ENCODE results near the gene BICD2. TPM values are rescaled to one million over a fixed set of nuclear protein-coding genes. Genes with fewer than 3 reads are reported as not detected.

The BICD2 gene
- total and polyA plus RNA-seq, 4 donors = 2.5 to 16.0 (median 11.2) TPM

DNA sequence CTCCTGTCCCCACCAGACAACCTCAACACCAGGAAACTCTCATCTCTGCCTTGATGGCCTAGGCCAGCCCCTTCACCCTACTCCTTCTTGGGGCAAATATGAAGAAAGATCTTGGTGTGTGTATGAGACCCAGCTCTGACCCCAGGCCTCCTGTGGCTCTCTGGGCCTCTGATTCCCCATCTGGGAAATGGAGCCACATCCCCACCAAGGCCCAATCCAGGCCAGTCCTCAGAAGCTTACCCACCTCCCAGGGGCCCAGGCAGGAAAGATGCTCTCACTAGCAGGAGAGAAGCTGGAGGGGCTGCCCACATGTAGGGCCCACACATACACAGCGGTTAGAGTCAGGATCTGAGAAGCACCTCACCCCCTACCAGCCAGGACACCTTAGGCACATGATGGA is 38.9 kb downstream of the BICD2 start:
- TF ChIP-seq, protein P1, sequence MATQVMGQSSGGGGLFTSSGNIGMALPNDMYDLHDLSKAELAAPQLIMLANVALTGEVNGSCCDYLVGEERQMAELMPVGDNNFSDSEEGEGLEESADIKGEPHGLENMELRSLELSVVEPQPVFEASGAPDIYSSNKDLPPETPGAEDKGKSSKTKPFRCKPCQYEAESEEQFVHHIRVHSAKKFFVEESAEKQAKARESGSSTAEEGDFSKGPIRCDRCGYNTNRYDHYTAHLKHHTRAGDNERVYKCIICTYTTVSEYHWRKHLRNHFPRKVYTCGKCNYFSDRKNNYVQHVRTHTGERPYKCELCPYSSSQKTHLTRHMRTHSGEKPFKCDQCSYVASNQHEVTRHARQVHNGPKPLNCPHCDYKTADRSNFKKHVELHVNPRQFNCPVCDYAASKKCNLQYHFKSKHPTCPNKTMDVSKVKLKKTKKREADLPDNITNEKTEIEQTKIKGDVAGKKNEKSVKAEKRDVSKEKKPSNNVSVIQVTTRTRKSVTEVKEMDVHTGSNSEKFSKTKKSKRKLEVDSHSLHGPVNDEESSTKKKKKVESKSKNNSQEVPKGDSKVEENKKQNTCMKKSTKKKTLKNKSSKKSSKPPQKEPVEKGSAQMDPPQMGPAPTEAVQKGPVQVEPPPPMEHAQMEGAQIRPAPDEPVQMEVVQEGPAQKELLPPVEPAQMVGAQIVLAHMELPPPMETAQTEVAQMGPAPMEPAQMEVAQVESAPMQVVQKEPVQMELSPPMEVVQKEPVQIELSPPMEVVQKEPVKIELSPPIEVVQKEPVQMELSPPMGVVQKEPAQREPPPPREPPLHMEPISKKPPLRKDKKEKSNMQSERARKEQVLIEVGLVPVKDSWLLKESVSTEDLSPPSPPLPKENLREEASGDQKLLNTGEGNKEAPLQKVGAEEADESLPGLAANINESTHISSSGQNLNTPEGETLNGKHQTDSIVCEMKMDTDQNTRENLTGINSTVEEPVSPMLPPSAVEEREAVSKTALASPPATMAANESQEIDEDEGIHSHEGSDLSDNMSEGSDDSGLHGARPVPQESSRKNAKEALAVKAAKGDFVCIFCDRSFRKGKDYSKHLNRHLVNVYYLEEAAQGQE (IDR thresholded peaks at IDR 0.05) = no peak
- TF ChIP-seq, protein P2, sequence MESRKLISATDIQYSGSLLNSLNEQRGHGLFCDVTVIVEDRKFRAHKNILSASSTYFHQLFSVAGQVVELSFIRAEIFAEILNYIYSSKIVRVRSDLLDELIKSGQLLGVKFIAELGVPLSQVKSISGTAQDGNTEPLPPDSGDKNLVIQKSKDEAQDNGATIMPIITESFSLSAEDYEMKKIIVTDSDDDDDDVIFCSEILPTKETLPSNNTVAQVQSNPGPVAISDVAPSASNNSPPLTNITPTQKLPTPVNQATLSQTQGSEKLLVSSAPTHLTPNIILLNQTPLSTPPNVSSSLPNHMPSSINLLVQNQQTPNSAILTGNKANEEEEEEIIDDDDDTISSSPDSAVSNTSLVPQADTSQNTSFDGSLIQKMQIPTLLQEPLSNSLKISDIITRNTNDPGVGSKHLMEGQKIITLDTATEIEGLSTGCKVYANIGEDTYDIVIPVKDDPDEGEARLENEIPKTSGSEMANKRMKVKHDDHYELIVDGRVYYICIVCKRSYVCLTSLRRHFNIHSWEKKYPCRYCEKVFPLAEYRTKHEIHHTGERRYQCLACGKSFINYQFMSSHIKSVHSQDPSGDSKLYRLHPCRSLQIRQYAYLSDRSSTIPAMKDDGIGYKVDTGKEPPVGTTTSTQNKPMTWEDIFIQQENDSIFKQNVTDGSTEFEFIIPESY (IDR thresholded peaks at IDR 0.05) = no peak
- TF ChIP-seq RAD21 (IDR thresholded peaks at IDR 0.05) = no peak
- TF ChIP-seq FOXA2 (IDR thresholded peaks at IDR 0.05) = no peak
- TF ChIP-seq, protein P3, sequence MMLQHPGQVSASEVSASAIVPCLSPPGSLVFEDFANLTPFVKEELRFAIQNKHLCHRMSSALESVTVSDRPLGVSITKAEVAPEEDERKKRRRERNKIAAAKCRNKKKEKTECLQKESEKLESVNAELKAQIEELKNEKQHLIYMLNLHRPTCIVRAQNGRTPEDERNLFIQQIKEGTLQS (IDR thresholded peaks at IDR 0.05) = no peak
- TF ChIP-seq RXRA (IDR thresholded peaks at IDR 0.05) = no peak
- TF ChIP-seq SP1 (IDR thresholded peaks at IDR 0.05) = no peak
- TF ChIP-seq, protein P4, sequence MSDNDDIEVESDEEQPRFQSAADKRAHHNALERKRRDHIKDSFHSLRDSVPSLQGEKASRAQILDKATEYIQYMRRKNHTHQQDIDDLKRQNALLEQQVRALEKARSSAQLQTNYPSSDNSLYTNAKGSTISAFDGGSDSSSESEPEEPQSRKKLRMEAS (IDR thresholded peaks at IDR 0.05) = no peak
- no peak for TF ChIP-seq TAF1 (conservative IDR thresholded peaks at IDR 0.05)
- no peak for TF ChIP-seq HNF4A (conservative IDR thresholded peaks at IDR 0.05)
- no peak for TF ChIP-seq FOXA1 (IDR thresholded peaks at IDR 0.05)
- TF ChIP-seq GABPA (IDR thresholded peaks at IDR 0.05 in 1 of 2, conservative IDR thresholded peaks at IDR 0.05 in 1 of 2) = no peak
- no peak for TF ChIP-seq NR2F2 (IDR thresholded peaks at IDR 0.05)
- no peak for TF ChIP-seq EGR1 (IDR thresholded peaks at IDR 0.05; ENCODE audit: low read depth in 2 of 2)
- no peak for TF ChIP-seq JUND (IDR thresholded peaks at IDR 0.05)
- TF ChIP-seq YY1 (IDR thresholded peaks at IDR 0.05) = no peak
- TF ChIP-seq, protein P5, sequence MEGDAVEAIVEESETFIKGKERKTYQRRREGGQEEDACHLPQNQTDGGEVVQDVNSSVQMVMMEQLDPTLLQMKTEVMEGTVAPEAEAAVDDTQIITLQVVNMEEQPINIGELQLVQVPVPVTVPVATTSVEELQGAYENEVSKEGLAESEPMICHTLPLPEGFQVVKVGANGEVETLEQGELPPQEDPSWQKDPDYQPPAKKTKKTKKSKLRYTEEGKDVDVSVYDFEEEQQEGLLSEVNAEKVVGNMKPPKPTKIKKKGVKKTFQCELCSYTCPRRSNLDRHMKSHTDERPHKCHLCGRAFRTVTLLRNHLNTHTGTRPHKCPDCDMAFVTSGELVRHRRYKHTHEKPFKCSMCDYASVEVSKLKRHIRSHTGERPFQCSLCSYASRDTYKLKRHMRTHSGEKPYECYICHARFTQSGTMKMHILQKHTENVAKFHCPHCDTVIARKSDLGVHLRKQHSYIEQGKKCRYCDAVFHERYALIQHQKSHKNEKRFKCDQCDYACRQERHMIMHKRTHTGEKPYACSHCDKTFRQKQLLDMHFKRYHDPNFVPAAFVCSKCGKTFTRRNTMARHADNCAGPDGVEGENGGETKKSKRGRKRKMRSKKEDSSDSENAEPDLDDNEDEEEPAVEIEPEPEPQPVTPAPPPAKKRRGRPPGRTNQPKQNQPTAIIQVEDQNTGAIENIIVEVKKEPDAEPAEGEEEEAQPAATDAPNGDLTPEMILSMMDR (IDR thresholded peaks at IDR 0.05; ENCODE audit: low read depth, low read length, missing input control) = no peak
- TF ChIP-seq HNF4G (IDR thresholded peaks at IDR 0.05) = no peak
- H3K27me3 ChIP-seq (ENCODE audit: control insufficient read depth in 4 of 4, insufficient read depth in 4 of 4, low read length in 3 of 4) = no peaks in the 10 kb centered on the region
- no peak overlapping the region for H3K4me3 ChIP-seq (ENCODE audit: low read depth in 1 of 3, low read length in 3 of 3)
- H3K4me1 ChIP-seq (ENCODE audit: control insufficient read depth in 4 of 4, insufficient read depth in 4 of 4, low read length in 3 of 4) = peaks cover 0 to 6% (median 1%) of the 10 kb centered on the region in 4 donors
- H3K27ac ChIP-seq (ENCODE audit: low read depth in 1 of 2, low read length in 2 of 2) = no peak overlapping the region
- WGBS = 100% methylated on average over 1 of the region's 1 CpG
- peak; percentile 23 for DNase-seq (ENCODE audit: low spot score)
- H3K9me3 ChIP-seq (ENCODE audit: control insufficient read depth in 4 of 4, low read length in 3 of 4) = no peaks in the 10 kb centered on the region
- H3K36me3 ChIP-seq (ENCODE audit: control insufficient read depth in 4 of 4, insufficient read depth in 3 of 4, low read depth in 1 of 4, low read length in 3 of 4) = peaks cover 3 to 25% (median 6%) of the 10 kb centered on the region in 4 donors
- no peak overlapping the region for H3K9ac ChIP-seq (ENCODE audit: low read depth in 1 of 2, low read length in 2 of 2)
